A549 (cell line): ENCODE measurements around the gene TNRC18.

ENCODE experiments used
- ATOH8 ChIP-seq: fragments of 250-450 bp; sonication (Bioruptor Pico); IDR thresholded peaks from 2 replicates; pipeline ENCODE4 v1.5.0; 2020; ENCODE audit warnings: low read depth, mild to moderate bottlenecking, moderate library complexity
- CTCF ChIP-seq: fragments of >200 bp; sonication (Bioruptor Twin); formaldehyde crosslinking; IDR thresholded peaks from 3 replicates; pipeline ENCODE4 v1.5.1; 2016
- EHF ChIP-seq: fragments of 250-450 bp; sonication (Bioruptor Pico); IDR thresholded peaks from 2 replicates; pipeline ENCODE4 v1.5.0; 2020; ENCODE audit warnings: mild to moderate bottlenecking
- EP300 ChIP-seq, 2 experiments: fragments of >200 bp; sonication (Bioruptor Twin); formaldehyde crosslinking; IDR thresholded peaks; 2 replicates in 1 of 2; 3 replicates in 1 of 2; pipeline ENCODE4 v1.6.1; 2016 to 2017
- HDAC2 ChIP-seq: fragments of 200-600 bp; sonication (generic); IDR thresholded peaks from 2 replicates; pipeline ENCODE4 v1.6.1; 2016
- JUNB ChIP-seq: fragments of >200 bp; sonication (Bioruptor Twin); formaldehyde crosslinking; IDR thresholded peaks from 2 replicates; pipeline ENCODE4 v1.6.1; 2016
- MAZ ChIP-seq: fragments of 150-350 bp; IDR thresholded peaks from 2 replicates; pipeline ENCODE4 v1.6.1; 2014; ENCODE audit warnings: antibody characterized with exemption, low read depth, low read length, borderline replicate concordance
- POLR2A ChIP-seq: IDR thresholded peaks from 2 replicates; pipeline ENCODE4 v1.6.1; 2012; ENCODE audit warnings: mild to moderate bottlenecking, low read length
- RAD21 ChIP-seq, 2 experiments: fragments of >200 bp in 1 of 2; sonication (Bioruptor Twin) in 1 of 2; formaldehyde crosslinking in 1 of 2; IDR thresholded peaks in 1 of 2; conservative IDR thresholded peaks in 1 of 2; 2 replicates in 1 of 2; 3 replicates in 1 of 2; pipeline ENCODE4 v1.6.1; 2012 to 2018; ENCODE audit warnings: inconsistent platforms in 1 of 2
- RFX5 ChIP-seq: fragments of 450-650 bp; IDR thresholded peaks from 2 replicates; pipeline ENCODE4 v1.7.1; 2014; ENCODE audit warnings: antibody characterized with exemption, mild to moderate bottlenecking, moderate library complexity
- TF ChIP-seq, protein P1 (sequence below): fragments of 250-450 bp; sonication (Bioruptor Pico); IDR thresholded peaks from 2 replicates; pipeline ENCODE4 v1.5.0; 2021; ENCODE audit warnings: mild to moderate bottlenecking, moderate library complexity, borderline replicate concordance
- TF ChIP-seq, protein P2 (sequence below): fragments of 200-600 bp; sonication (generic); IDR thresholded peaks from 2 replicates; pipeline ENCODE4 v1.6.1; 2016; ENCODE audit warnings: antibody characterized with exemption, mild to moderate bottlenecking, moderate library complexity

DNA sequence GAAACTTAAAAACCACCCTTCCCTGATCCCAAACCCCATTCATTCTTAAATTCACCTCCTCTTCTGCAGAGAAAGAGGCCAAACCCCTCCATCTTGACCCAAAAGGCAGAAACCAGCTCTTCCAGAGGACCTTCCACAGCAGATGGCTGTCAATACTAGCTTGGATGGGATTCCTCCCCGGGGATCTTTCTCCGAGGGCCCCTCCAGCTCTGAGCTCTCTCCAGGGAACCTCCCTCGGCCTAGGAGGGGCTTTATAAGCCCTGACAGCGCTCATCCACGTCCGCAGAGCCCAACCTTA is 5.4 kb downstream of the TNRC18 start:
- no peak for TF ChIP-seq RAD21 (conservative IDR thresholded peaks at IDR 0.05 in 1 of 2, IDR thresholded peaks at IDR 0.05 in 1 of 2)
- no peak for TF ChIP-seq EHF (CRISPR knock-in tag)
- TF ChIP-seq, protein P1, sequence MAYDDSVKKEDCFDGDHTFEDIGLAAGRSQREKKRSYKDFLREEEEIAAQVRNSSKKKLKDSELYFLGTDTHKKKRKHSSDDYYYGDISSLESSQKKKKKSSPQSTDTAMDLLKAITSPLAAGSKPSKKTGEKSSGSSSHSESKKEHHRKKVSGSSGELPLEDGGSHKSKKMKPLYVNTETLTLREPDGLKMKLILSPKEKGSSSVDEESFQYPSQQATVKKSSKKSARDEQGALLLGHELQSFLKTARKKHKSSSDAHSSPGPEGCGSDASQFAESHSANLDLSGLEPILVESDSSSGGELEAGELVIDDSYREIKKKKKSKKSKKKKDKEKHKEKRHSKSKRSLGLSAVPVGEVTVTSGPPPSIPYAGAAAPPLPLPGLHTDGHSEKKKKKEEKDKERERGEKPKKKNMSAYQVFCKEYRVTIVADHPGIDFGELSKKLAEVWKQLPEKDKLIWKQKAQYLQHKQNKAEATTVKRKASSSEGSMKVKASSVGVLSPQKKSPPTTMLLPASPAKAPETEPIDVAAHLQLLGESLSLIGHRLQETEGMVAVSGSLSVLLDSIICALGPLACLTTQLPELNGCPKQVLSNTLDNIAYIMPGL (CRISPR knock-in tag) = no peak
- TF ChIP-seq RFX5 = no peak
- TF ChIP-seq MAZ = no peak
- no peak for TF ChIP-seq CTCF
- TF ChIP-seq ATOH8 (CRISPR knock-in tag) = no peak
- TF ChIP-seq HDAC2 = no peak
- TF ChIP-seq POLR2A = no peak
- no peak for TF ChIP-seq EP300 (IDR thresholded peaks at IDR 0.05)
- no peak for TF ChIP-seq JUNB
- TF ChIP-seq, protein P2, sequence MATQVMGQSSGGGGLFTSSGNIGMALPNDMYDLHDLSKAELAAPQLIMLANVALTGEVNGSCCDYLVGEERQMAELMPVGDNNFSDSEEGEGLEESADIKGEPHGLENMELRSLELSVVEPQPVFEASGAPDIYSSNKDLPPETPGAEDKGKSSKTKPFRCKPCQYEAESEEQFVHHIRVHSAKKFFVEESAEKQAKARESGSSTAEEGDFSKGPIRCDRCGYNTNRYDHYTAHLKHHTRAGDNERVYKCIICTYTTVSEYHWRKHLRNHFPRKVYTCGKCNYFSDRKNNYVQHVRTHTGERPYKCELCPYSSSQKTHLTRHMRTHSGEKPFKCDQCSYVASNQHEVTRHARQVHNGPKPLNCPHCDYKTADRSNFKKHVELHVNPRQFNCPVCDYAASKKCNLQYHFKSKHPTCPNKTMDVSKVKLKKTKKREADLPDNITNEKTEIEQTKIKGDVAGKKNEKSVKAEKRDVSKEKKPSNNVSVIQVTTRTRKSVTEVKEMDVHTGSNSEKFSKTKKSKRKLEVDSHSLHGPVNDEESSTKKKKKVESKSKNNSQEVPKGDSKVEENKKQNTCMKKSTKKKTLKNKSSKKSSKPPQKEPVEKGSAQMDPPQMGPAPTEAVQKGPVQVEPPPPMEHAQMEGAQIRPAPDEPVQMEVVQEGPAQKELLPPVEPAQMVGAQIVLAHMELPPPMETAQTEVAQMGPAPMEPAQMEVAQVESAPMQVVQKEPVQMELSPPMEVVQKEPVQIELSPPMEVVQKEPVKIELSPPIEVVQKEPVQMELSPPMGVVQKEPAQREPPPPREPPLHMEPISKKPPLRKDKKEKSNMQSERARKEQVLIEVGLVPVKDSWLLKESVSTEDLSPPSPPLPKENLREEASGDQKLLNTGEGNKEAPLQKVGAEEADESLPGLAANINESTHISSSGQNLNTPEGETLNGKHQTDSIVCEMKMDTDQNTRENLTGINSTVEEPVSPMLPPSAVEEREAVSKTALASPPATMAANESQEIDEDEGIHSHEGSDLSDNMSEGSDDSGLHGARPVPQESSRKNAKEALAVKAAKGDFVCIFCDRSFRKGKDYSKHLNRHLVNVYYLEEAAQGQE = no peak
